Stimulated activated CD8-positive, alpha-beta memory T cell treated with anti-CD3 and anti-CD28 coated beads, Interleukin-7, amount 100 ng/mL, for 48 hours (primary cell): ENCODE data around the gene GPR155.
"Not testable (repeated sequence)": the region's sequence is repeated elsewhere in the genome, so short reads cannot be mapped to it uniquely, and the experiment has no call there.

Source experiments
- DNase-seq, 2 donors: peaks; one replicate each; pipeline ENCODE4 v3.0.0-alpha.2; 2020; ENCODE audit warnings: low read depth in 1 of 2; ENCODE audit errors: extremely low read depth in 1 of 2

The GPR155 gene

DNA sequence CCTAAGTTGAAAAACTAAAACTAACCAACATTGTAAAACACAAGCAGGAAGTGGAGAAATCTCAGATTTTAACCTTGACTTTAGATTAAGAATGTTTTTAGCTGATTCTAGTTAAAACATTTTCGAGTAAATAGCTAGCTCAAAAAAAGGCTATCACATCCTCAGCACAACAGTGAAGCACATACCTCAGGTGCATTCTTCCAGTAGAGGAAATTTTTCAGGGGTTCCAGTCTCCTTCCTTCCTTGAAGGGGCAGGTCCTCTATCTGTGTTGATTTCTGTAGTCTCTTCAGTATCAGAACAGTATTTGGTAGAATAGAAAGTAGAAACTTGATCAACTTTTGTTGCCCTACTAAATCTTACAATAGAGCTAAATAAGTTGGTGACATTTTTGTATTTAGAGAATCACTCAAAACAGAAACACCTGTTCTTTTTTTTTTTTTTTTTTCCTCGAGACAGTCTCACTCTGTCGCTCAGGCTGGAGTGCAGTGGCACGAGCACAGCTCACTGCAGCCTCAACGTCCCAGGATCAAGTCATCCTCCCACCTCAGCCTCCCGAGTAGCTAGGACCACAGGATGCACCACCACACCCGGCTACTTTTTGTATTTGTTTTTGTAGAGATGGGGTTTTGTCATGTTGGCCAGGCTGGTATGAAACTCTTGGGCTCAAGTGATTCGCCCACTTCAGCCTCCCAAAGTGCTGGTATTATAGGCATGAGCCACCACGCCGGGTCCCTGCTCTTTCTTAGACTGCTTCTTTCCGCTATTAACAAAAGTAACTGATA, 6.9 kb upstream of the GPR155 start:
- DNase-seq, result no peak

DNA sequence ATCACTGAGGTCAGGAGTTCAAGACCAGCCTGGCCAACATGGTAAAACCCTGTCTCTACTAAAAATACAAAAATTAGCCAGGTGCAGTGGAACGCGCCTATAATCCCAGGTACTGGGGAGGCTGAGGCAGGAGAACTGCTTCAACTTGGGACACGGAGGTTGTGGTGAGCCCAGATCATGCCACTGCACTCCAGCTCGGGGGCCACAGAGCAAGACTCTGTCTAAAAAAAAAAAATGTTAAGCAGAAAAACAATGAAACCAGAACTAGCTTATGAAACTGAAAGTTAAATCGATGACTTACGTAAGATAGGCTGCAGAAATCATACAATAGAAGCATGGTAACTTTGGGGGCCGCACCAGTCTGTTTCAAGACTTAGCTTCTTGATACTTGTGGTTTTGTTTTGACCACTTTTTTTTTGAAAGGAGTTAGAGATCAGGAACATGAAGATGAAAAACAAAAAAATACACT, 6.2 kb upstream of the GPR155 start:
- DNase-seq, result peak in 1 of 2 donors; percentile 66

GRCh38 chr2:174491947-174492346, 5.1 kb upstream of the GPR155 start:
- no peak for DNase-seq

DNA sequence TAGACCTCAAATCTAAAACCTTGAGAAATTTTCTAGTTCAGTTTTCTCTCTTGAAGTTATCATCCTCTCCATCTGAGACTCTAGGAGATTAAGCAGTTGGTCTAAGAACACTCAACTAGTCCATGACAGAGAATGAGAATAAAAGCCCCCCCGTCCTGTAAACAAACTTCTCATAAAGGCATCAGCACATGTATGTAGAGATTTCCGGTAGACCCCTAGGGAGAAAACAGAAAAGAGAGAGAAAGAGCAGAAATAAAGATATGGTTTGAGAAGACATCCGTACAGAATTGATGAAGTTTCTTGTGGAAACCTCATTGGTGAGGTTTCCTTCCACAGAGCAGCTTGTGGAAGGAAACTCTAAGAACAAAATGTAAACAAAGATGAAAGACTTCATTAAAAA, 3.2 kb upstream of the GPR155 start:
- DNase-seq, result no peak

GRCh38 chr2:174489520-174489919, 2.7 kb upstream of the GPR155 start:
- not testable (repeated sequence) for DNase-seq

GRCh38 chr2:174487820-174488162, 962 bp upstream of the GPR155 start:
- no peak for DNase-seq

- peak; percentile 99 to 100 for DNase-seq
Observed at GRCh38 chr2:174487108-174487819, 435 bp upstream of the GPR155 start.

- no peak for DNase-seq
Observed at GRCh38 chr2:174485788-174486562, 854 bp downstream of the GPR155 start.

- DNase-seq, result not testable (repeated sequence)
Observed at GRCh38 chr2:174485045-174485444, 1.8 kb downstream of the GPR155 start.

DNA sequence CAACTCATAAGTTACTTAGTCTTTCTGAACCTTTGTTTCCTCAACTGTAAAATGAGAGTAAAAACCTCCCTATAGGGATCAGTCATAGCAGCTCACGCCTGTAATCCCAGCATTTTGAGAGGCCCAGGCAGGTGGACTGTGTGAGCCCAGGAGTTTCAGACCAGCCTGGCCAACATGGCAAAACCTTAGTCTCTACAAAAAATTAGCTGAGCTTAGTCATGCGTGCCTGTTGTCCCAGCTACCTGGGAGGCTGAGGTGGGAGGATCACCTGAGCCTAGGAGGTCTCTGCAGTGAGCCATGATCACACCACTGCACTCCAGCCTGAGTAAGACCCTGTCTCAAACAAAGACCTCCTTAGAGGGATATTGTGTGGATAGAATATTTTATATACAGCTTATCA, 2.3 kb downstream of the GPR155 start:
- no peak for DNase-seq

- DNase-seq, result no peak
Observed at GRCh38 chr2:174482854-174483253, 4.0 kb downstream of the GPR155 start.

DNA sequence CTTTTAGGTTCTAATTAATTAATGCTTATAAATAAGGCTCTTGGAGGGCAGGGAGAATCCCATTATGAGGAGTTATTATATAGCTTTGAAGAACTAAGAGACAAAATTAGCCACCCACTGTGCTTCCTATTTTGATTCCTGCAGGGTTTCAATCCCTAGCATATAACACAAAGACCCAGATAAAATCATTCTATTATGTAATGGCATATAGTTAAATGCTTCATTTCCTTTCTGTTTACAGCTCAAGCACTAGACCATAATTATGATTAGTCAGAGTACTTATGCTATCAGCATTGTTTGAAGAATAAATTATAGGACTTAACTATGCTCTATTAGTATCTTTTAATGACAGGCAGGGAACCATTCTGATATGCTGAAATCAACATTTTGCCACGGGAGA, 9.1 kb downstream of the GPR155 start:
- DNase-seq, result no peak

DNA sequence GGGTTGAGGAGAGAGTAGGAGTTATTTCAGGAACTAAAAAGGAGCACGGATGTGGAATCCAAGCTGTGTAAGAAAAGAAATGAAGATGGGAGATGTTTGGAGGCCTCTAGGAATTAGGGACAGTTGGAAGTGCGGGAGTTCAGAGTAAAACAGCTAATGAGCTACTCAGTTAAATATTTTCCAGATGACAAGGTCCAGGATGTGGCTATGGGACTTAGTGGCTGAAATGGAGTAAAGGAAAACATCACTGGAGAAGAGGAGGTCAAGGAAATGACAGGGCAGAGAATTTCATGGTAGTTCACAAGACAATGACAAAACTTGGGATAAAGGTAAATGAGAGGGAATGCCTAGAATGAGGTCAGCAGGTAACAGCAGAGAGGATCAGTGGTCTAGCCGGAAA, 13.0 kb downstream of the GPR155 start:
- no peak for DNase-seq

DNA sequence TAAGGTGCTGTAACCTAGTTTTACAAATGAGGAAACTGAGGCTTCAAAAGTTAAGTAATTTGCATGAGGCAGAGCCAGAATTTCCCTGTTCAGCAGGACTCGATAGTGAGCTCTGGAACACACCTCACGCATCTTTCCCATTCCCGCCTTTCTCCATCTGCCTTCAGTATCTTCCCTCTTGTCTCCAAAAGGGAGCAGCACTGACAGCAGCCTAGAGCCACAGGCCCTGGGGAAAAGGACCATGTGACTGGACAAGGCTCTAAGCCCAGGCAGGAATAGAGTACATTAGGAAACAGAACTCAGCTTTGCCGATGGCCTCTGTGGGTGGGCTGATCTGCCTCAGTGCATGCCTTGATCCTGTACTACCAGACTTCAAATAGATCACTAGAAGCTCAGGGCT, 21.5 kb downstream of the GPR155 start:
- no peak for DNase-seq

GRCh38 chr2:174461221-174461620, 25.6 kb downstream of the GPR155 start:
- DNase-seq, result no peak

DNA sequence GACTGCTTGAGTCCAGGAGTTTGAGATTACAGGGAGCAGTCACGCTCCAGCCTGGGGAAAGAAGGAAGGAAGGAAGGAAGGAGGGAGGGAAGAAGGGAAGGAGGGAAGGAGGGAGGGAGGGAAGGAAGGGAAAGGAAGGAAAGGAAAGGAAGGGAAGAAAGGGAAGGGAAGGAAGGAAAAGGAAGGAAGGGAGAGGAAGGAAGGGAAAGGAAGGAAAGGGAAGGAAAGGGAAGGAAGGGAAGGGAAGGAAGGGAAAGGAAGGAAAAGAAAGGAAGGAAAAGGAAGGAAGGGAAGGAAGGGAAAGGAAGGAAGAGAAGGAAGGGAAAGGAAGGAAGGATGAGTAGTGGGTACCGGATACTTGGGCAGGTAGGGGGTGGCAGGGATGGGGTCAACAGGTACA, 32.3 kb downstream of the GPR155 start:
- DNase-seq, result no peak

DNA sequence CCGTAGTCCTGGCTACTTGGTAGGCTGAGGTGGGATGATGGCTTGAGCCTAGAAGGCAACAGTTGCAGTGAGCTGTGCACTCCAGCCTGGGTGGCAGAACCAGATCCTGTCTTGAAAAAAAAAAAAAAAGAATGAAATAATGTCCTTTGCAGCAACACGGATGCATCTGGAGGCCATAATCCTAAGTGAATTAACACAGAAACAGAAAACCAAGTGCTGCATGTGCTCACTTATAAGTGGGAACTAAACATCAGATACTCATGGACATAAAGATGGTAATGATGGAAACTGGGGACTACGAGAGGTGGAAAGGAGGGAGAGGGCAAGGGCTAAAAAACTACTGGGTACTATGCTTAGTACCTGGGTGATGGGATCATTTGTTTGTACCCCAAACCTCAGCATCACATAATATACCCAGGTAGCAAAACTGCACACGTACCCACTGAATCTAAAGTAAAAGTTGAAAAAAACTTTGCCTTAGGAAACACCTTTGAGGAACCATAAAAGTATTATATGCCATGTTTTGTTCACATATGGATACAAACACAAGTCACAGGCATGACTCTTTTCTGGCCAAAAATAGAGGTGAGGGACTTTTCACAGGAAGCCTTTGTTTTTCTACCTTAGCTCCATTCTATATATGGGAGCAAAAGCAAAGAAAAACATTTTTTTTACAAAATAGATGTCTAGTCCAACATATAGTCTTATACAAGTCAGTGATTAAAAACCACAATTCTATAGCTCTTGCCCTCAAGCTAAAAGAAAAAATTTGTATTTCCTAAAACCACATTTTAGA, 36.6 kb downstream of the GPR155 start:
- DNase-seq, result no peak

DNA sequence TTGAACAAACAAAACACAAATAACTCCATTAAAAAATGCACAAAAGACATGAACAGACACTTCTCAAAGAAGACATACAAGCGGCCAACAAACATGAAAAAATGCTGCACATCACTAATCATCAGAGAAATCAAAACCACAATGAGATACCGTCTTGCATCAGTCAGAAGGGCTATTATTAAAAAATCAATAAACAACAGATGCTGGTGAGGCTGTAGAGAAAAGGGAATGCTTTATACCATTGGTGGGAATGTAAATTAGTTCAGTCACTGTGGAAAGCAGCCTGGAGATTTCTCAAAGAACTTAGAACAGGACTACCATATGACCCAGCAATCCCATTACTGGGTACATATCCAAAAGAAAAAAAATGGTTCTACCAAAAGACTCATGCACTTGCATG, 37.8 kb downstream of the GPR155 start:
- DNase-seq, result no peak

- DNase-seq, result no peak
Observed at GRCh38 chr2:174446531-174446930, 40.3 kb downstream of the GPR155 start.

DNA sequence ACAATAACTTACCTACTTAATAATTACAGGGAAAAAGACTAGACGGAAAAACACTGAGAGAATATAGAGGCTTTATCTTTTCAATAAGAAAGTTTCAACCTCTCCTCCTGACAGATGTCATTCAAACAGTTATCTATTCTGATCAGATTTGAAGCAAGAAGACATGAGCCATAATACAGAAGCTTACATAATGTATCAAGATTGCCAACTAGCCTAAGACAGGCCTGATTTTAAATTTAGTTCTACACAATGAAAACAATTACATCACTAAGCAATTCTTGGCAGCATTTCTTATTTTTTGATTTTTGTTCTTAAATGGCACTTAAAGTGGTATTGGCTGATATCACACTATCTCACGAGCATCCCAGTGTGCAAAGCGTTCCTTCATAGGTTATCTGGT, 41.6 kb downstream of the GPR155 start:
- DNase-seq, result no peak

DNA sequence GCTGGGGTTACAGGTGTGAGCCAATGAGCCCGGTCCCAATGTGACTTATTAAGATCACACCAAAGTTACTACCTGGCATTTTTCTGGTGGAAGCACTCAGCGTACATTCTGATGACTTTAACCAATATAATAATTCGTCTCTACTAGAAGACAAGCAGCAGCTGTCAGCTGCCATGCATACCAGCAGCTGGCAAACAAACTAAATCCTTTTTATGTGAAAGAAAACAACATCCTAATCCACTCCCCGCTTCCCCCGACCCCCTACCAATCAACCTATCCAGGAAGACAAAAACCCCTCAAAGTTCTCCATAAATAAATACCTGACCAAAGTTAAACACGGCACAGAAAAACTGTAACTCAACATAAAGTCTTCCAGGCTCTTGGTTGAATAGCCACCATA, 42.1 kb downstream of the GPR155 start:
- DNase-seq, result no peak
